AG08395 (cell line): ENCODE measurements around the gene GALT.

Experiments
- DNase-seq: peaks from one replicate; pipeline ENCODE4 v3.0.0; 2012; ENCODE audit warnings: mixed read lengths, low spot score

The GALT gene

GRCh38 chr9:34684145-34684544 lies 37.7 kb downstream of the GALT start:
- no peak for DNase-seq

- DNase-seq: no peak
Measured at GRCh38 chr9:34684816-34685215, 38.3 kb downstream of the GALT start.

GRCh38 chr9:34685591-34685990 lies 39.1 kb downstream of the GALT start:
- peak; percentile 78 for DNase-seq

GRCh38 chr9:34686231-34686630 lies 39.8 kb downstream of the GALT start:
- DNase-seq: peak; percentile 31

GRCh38 chr9:34686732-34687131 lies 40.3 kb downstream of the GALT start:
- DNase-seq: peak; percentile 48

GRCh38 chr9:34687276-34688030 lies 41.0 kb downstream of the GALT start:
- no peak for DNase-seq

- no peak for DNase-seq
Measured at GRCh38 chr9:34688329-34689115, 42.0 kb downstream of the GALT start.

GRCh38 chr9:34689116-34689470 lies 42.6 kb downstream of the GALT start:
- no peak for DNase-seq

GRCh38 chr9:34689512-34689911 lies 43.0 kb downstream of the GALT start:
- no peak for DNase-seq

GRCh38 chr9:34690983-34691935 lies 44.8 kb downstream of the GALT start, which contains the start of gene CCL19:
Gene CCL19 (minus strand): TSS chr9:34691276. CDS start chr9:34691139, 137 bp downstream.
- DNase-seq: no peak

GRCh38 chr9:34691936-34692315 lies 45.5 kb downstream of the GALT start:
- no peak for DNase-seq

GRCh38 chr9:34693560-34693959 lies 47.1 kb downstream of the GALT start:
- no peak for DNase-seq

GRCh38 chr9:34694811-34695210 lies 48.3 kb downstream of the GALT start:
- DNase-seq: no peak
